Ectodermal cell (in vitro differentiated cells): ENCODE data around the gene ADCY3.

Experiments
- H3K27ac ChIP-seq: 2 replicates; pipeline ENCODE4 v1.7.0; 2013; ENCODE audit warnings: mild to moderate bottlenecking, low read depth, low read length; ENCODE audit not compliant: insufficient read depth, poor library complexity, severe bottlenecking
- H3K27me3 ChIP-seq: 2 replicates; pipeline ENCODE4 v1.7.0; 2013; ENCODE audit warnings: mild to moderate bottlenecking, low read length; ENCODE audit not compliant: insufficient read depth, control insufficient read depth, poor library complexity, severe bottlenecking
- H3K36me3 ChIP-seq: one replicate; pipeline ENCODE4 v1.7.0; 2013; ENCODE audit warnings: low read length; ENCODE audit not compliant: control insufficient read depth, insufficient read depth
- H3K4me1 ChIP-seq: one replicate; pipeline ENCODE4 v1.7.0; 2013; ENCODE audit warnings: low read length; ENCODE audit not compliant: control insufficient read depth, insufficient read depth
- H3K4me3 ChIP-seq: 2 replicates; pipeline ENCODE4 v1.7.0; 2013; ENCODE audit warnings: low read depth, low read length, control low read depth; ENCODE audit not compliant: insufficient read depth
- H3K9me3 ChIP-seq: 2 replicates; pipeline ENCODE4 v1.7.0; 2013; ENCODE audit warnings: mild to moderate bottlenecking, low read length, moderate library complexity; ENCODE audit not compliant: control insufficient read depth
- whole genome bisulfite sequencing, 2 experiments: methylation state at CpG; one replicate each; pipeline ENCODE4 v1.1.7; 2013; ENCODE audit warnings: missing lambda C conversion rate in 2 of 2; 5-methylcytosine and 5-hydroxymethylcytosine counted together

Gene ADCY3

GRCh38 chr2:24828238-24828996, 91.6 kb downstream of the ADCY3 start:
- Histone ChIP-seq H3K9me3 (no peaks in the 10 kb centered on the region), H3K27ac (no peak overlapping the region), H3K27me3 (no peaks in the 10 kb centered on the region), H3K4me1 (peaks cover 21% of the 10 kb centered on the region), H3K4me3 (no peak overlapping the region), H3K36me3 (peaks cover under 1% of the 10 kb centered on the region)
- WGBS, 2 experiments: 92 to 93% methylated on average over 17 of the region's 17 CpGs

DNA sequence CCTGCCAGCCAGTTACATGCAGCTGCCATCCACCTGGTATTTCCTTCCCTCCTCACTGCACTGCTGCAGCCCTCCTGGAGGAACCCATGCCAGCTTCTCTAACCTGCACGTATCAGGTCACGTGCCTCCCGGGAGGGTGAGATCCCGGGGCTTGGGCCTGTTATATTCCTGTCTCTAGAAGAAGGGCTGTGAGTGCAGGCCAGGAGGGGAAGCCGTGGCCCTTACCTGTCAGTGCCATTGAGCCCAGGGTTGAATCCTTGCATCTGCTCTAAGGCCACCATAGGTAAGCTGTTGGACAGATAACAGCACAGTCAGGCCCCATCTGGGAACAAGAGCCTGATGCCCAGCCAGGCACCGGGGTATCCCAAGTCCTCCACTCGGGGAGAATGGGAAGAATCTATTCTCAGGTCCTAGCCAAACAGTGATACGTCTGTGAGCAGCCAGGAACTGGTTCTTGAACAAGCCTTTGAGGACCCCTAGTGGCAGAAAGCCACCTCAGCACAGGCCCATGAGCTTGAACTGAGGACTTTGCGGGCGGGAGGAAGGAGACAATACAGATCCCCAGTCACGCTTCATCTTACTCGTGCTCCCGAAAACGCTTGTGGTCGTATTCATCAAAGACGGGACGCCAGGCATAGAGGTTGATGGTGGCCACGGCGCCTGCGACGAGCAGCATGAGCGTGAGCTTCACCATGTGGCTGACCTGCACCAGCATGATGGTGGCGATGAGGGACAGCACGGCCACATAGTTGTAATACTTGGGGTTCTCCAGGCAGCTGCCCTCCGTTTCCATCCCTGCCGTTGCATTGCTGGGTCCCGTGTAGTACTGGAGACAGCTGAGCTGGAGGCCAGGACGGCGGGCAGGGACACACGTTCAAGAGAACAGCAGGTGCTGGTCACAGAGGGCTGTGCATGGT, 92.5 kb downstream of the ADCY3 start:
- no peak overlapping the region for H3K27ac ChIP-seq
- peaks cover 14% of the 10 kb centered on the region for H3K4me1 ChIP-seq
- H3K36me3 ChIP-seq: peaks cover 4% of the 10 kb centered on the region
- no peak overlapping the region for H3K4me3 ChIP-seq
- H3K27me3 ChIP-seq: no peaks in the 10 kb centered on the region
- 54% methylated on average over 30 of the region's 30 CpGs for WGBS, 2 experiments
- no peaks in the 10 kb centered on the region for H3K9me3 ChIP-seq

- 98 to 100% methylated on average over 2 to 3 of the region's 5 CpGs for WGBS, 2 experiments
- H3K4me1 ChIP-seq: peaks cover 10% of the 10 kb centered on the region
- no peaks in the 10 kb centered on the region for H3K9me3 ChIP-seq
- no peaks in the 10 kb centered on the region for H3K27me3 ChIP-seq
- H3K4me3 ChIP-seq: no peak overlapping the region
- no peak overlapping the region for H3K27ac ChIP-seq
- H3K36me3 ChIP-seq: peaks cover 4% of the 10 kb centered on the region
Observed at GRCh38 chr2:24826773-24827145, 93.3 kb downstream of the ADCY3 start.

DNA sequence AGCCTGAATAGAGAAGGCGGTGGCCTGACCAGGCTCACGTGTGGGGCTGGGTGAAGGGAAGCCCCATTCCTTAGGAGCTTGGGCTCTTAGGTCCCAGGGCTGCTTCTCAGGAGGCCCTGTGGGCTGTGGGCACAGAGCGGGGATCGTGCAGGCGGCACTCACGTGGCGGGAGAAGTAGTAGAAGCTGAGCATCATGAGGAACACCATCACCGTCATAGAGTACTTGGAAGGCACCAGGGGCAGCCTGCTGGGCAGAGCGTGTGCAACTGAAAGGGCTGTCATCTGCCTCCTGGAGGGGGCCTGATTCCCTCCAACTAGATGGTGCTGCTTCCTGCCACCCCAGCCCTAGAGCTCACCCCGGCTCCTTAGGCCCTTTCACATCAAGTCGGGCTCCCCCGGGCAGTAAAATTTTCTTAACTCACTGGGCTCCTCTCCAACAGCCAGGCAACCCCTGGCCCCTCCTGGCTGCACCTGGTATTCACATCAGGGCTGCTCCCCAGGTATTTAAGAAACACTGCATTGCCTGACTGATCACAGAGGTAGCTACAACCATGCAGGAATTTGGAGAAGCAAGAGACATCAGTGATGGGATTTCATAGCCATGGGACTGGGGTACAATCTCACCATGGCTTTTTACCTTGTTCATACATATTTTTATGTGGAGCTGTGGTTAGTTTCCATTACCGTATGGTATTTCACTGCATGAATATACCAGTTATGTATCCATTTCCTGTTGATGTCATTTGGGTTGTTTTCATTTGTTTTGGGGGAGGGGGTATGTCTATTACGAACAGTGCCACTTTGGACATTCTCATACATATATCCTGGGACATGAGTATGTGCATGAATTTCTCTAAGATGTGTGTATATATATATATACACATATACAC, 93.9 kb downstream of the ADCY3 start:
- peaks cover 4% of the 10 kb centered on the region for H3K36me3 ChIP-seq

DNA sequence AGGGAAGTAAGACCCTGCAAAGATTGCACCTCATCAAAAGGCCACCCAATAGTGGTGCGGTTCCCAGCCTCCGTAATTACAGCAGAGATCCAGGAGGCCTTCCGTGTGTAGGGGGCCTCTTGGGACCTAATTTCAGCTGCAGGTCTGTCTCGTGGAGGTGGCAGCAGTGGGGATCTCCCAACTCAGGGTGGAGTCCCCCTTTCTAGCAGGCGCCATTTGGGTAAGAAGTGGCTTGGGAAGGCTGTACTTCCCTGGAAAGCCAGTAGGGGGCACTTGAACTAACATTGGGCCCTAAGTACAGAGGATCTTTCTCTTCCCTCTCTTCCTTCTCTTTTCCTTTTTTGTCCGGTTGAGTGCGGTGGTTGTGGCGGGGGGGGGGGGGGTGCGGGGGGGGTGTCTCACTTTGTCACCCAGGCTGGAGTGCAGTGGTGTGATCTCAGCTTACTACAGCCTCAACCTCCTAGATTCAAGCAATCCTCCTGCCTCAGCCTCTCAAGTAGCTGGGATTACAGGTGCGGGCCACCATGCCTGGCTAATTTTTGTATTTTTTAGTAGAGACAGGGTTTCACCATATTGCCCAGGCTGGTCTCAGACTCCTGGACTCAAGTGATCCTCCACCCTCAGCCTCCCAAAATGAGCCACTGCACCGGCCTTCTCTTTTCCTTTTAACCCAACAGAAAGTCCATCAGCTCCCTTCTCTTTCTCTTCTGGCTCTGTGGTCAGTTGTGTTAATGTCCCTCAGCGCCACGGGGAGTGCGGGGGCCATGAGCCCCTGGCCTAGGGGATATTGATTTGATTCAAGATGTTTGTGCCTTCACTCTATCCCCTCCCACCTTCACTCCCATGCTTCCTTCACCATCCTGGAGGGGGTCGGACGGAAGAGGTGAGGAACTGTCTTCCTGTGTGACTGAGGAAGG, 94.8 kb downstream of the ADCY3 start:
- H3K4me1 ChIP-seq: peaks cover 18% of the 10 kb centered on the region
- H3K9me3 ChIP-seq: no peaks in the 10 kb centered on the region
- 97% methylated on average over 12 to 15 of the region's 16 CpGs for WGBS, 2 experiments
- no peak overlapping the region for H3K4me3 ChIP-seq
- peaks cover 8% of the 10 kb centered on the region for H3K36me3 ChIP-seq
- H3K27ac ChIP-seq: no peak overlapping the region
- H3K27me3 ChIP-seq: no peaks in the 10 kb centered on the region

More for the DNA sequence above, 93.9 kb downstream of the ADCY3 start:
- no peak overlapping the region for H3K27ac ChIP-seq
- no peak overlapping the region for H3K4me3 ChIP-seq
- WGBS, 2 experiments: 91% methylated on average over 12 to 14 of the region's 14 CpGs
- peaks cover 13% of the 10 kb centered on the region for H3K4me1 ChIP-seq
- H3K27me3 ChIP-seq: no peaks in the 10 kb centered on the region
- no peaks in the 10 kb centered on the region for H3K9me3 ChIP-seq

- H3K36me3 ChIP-seq: peaks cover 18% of the 10 kb centered on the region
Observed at GRCh38 chr2:24824071-24824588, 95.9 kb downstream of the ADCY3 start.

DNA sequence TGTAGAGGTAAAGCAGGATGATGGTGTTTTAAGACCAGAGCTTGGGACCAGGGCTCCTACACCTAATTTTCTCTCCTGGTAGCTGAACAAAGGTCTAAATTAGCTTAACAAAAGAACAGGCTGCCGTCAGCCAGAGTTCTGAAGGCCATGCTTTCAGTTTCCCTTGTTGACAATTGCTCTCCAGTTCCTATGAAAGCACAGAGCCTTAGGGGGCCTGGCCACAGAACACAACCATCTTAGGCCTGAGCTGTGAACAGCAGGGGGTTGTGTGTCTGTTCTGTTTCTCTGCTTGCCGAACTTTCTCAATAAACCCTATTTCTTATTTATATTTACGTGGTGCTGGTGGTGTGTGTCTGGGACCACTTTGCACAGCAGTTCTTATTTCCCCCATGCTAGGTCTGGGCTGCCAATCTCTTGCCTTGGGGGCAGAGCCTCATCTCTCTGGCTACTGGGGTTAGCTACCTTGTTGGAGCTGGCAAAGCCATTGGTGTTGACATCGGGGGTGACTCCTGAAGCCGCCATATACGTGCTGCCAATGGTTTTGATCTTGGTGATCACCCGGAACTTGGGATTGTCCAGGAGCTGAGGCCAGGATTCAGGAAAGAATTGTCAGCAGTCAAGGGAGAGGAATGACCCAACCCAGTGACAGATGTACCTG, 97.9 kb downstream of the ADCY3 start:
- Histone ChIP-seq H3K4me1 (peaks cover 19% of the 10 kb centered on the region), H3K27me3 (no peaks in the 10 kb centered on the region), H3K4me3 (no peak overlapping the region), H3K9me3 (no peaks in the 10 kb centered on the region), H3K27ac (peak overlapping the region; percentile 38), H3K36me3 (peaks cover 34% of the 10 kb centered on the region)
- 51 to 59% methylated on average over 5 to 6 of the region's 7 CpGs for WGBS, 2 experiments

More at GRCh38 chr2:24824071-24824588, 95.9 kb downstream of the ADCY3 start:
- peaks cover 19% of the 10 kb centered on the region for H3K4me1 ChIP-seq
- 94 to 95% methylated on average over 14 of the region's 14 CpGs for WGBS, 2 experiments
- no peak overlapping the region for H3K4me3 ChIP-seq
- no peaks in the 10 kb centered on the region for H3K27me3 ChIP-seq
- H3K9me3 ChIP-seq: no peaks in the 10 kb centered on the region
- H3K27ac ChIP-seq: no peak overlapping the region

DNA sequence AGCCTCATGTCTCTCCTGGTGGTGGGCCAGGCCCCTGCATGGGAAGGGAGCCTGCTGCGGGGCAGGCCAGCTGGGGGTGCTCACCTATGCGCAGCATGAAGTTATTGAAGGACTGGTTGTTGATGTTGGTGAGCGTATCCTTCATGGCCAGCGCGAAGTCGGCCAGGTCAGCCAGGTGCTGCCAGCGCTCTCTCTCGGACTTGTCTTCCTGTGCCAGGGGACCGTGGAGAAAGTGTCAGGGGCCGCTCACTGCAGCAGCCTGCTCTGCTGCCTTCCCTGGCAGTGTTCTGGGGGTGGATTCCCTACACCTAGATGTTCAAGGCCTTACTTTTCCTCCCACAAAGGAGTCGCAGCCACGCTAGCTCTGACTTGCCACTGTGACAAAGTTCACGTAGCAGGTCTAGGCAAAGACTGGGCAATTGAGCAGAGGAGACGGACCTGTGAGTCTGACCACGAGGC, 98.6 kb downstream of the ADCY3 start:
- no peaks in the 10 kb centered on the region for H3K27me3 ChIP-seq
- no peak overlapping the region for H3K4me3 ChIP-seq
- peaks cover 41% of the 10 kb centered on the region for H3K36me3 ChIP-seq
- 80 to 85% methylated on average over 15 of the region's 15 CpGs for WGBS, 2 experiments
- H3K9me3 ChIP-seq: no peaks in the 10 kb centered on the region
- H3K4me1 ChIP-seq: peaks cover 19% of the 10 kb centered on the region
- H3K27ac ChIP-seq: peak overlapping the region; percentile 38
